GM10847 (cell line): ENCODE measurements around the gene OR52N1.

ENCODE experiments used
- POLR2A ChIP-seq: IDR thresholded peaks from 2 replicates; pipeline ENCODE4 v1.6.1; 2011; ENCODE audit not compliant: insufficient read length; ENCODE audit errors: extremely low read depth

Gene OR52N1

GRCh38 chr11:5749836-5750235, 41.2 kb downstream of the OR52N1 start:
- no peak for TF ChIP-seq POLR2A

GRCh38 chr11:5746614-5747013, 44.5 kb downstream of the OR52N1 start:
- no peak for TF ChIP-seq POLR2A

GRCh38 chr11:5738431-5738830, 52.6 kb downstream of the OR52N1 start:
- no peak for TF ChIP-seq POLR2A

- TF ChIP-seq POLR2A: no peak
Observed at GRCh38 chr11:5737670-5738392, 53.2 kb downstream of the OR52N1 start.

GRCh38 chr11:5737091-5737490, 54.0 kb downstream of the OR52N1 start:
- no peak for TF ChIP-seq POLR2A
